ENCODE data around the gene PSMD3. TPM values are rescaled to one million over a fixed set of nuclear protein-coding genes. Genes with fewer than 3 reads are reported as not detected.

PSMD3 gene
- total and polyA plus RNA-seq, 9 of the 15 experiments (the other 6 are each of a cell fraction or from before 2014, with no cell fraction given), result 2.0 to 251 (median 135) TPM

DNA sequence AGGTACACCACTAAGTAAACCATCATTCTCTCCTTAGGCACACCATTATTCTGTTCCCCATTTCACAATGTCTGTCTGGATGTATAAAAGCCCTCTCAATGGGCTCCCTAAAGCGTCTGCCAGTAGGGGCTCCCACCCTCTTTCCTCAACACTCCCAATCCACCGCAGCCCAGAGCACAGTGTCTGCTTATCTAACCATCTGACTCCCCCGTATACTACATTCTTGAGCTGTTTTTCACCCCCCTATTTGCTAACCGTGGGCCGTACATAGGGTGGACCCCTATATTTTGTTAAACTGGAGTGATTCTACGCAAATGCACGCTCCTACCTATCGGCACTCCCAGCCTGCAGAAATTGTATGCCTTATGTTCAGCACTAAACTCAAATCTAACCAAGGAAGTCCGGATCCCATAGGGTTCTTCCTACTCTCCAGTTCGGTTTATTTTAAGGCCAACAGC, 685 bp upstream of the PSMD3 start (continued):
- TF ChIP-seq, protein P1, sequence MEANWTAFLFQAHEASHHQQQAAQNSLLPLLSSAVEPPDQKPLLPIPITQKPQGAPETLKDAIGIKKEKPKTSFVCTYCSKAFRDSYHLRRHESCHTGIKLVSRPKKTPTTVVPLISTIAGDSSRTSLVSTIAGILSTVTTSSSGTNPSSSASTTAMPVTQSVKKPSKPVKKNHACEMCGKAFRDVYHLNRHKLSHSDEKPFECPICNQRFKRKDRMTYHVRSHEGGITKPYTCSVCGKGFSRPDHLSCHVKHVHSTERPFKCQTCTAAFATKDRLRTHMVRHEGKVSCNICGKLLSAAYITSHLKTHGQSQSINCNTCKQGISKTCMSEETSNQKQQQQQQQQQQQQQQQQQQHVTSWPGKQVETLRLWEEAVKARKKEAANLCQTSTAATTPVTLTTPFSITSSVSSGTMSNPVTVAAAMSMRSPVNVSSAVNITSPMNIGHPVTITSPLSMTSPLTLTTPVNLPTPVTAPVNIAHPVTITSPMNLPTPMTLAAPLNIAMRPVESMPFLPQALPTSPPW (CRISPR knock-in tag; IDR thresholded peaks at IDR 0.05), result peak; percentile 65
- TF ChIP-seq SRSF7 (optimal IDR thresholded peaks at IDR 0.05; ENCODE audit: low read depth, low read length) (no peak), ZNF785 (CRISPR knock-in tag; IDR thresholded peaks at IDR 0.05) (no peak), ZNF699 (CRISPR knock-in tag; IDR thresholded peaks at IDR 0.05; ENCODE audit: insufficient replicate concordance) (no peak), ZNF57 (CRISPR knock-in tag; IDR thresholded peaks at IDR 0.05) (no peak), NONO (IDR thresholded peaks at IDR 0.05; ENCODE audit: low read depth in 2 of 2, low read length in 1 of 2) (no peak), SOX6 (IDR thresholded peaks at IDR 0.05) (peak; percentile 11; the same call in 1 of the 2 replicates), ZNF696 (CRISPR knock-in tag; conservative IDR thresholded peaks at IDR 0.05) (no peak), ZNF583 (CRISPR knock-in tag; IDR thresholded peaks at IDR 0.05) (no peak), ZNF830 (CRISPR knock-in tag; IDR thresholded peaks at IDR 0.05) (no peak), ZNF121 (CRISPR knock-in tag; conservative IDR thresholded peaks at IDR 0.05) (no peak), HDAC6 (IDR thresholded peaks at IDR 0.05; ENCODE audit: low read depth, low read length) (no peak), MAFK (IDR thresholded peaks at IDR 0.05; ENCODE audit: low read length) (no peak), ETV6 (IDR thresholded peaks at IDR 0.05; ENCODE audit: borderline replicate concordance in 1 of 2, low read depth in 2 of 2, low read length in 1 of 2) (no peak), ETV6 (CRISPR knock-in tag; IDR thresholded peaks at IDR 0.05; ENCODE audit: borderline replicate concordance) (no peak), SREBF2 (CRISPR knock-in tag; IDR thresholded peaks at IDR 0.05) (no peak), FOXA1 (IDR thresholded peaks at IDR 0.05; ENCODE audit: borderline replicate concordance) (no peak), HMG20A (CRISPR knock-in tag; conservative IDR thresholded peaks at IDR 0.05) (no peak), TRIM28 (IDR thresholded peaks at IDR 0.05) (no peak), HEY1 (CRISPR knock-in tag; IDR thresholded peaks at IDR 0.05; ENCODE audit: borderline replicate concordance) (no peak), POLR2AphosphoS2 (IDR thresholded peaks at IDR 0.05; ENCODE audit: low read length) (no peak), DMBX1 (CRISPR knock-in tag; IDR thresholded peaks at IDR 0.05; ENCODE audit: borderline replicate concordance) (no peak), STAG1 (CRISPR knock-in tag; IDR thresholded peaks at IDR 0.05; ENCODE audit: borderline replicate concordance) (no peak)
- TF ChIP-seq, protein P2, sequence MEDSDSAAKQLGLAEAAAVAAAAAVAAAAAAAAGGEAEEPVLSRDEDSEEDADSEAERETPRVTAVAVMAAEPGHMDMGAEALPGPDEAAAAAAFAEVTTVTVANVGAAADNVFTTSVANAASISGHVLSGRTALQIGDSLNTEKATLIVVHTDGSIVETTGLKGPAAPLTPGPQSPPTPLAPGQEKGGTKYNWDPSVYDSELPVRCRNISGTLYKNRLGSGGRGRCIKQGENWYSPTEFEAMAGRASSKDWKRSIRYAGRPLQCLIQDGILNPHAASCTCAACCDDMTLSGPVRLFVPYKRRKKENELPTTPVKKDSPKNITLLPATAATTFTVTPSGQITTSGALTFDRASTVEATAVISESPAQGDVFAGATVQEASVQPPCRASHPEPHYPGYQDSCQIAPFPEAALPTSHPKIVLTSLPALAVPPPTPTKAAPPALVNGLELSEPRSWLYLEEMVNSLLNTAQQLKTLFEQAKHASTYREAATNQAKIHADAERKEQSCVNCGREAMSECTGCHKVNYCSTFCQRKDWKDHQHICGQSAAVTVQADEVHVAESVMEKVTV (CRISPR knock-in tag; IDR thresholded peaks at IDR 0.05), result no peak
- TF ChIP-seq, protein P3, sequence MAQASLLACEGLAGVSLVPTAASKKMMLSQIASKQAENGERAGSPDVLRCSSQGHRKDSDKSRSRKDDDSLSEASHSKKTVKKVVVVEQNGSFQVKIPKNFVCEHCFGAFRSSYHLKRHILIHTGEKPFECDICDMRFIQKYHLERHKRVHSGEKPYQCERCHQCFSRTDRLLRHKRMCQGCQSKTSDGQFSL (CRISPR knock-in tag; IDR thresholded peaks at IDR 0.05), result no peak
- TF ChIP-seq, protein P3 (tag; IDR thresholded peaks at IDR 0.05), result no peak
- TF ChIP-seq, protein P4, sequence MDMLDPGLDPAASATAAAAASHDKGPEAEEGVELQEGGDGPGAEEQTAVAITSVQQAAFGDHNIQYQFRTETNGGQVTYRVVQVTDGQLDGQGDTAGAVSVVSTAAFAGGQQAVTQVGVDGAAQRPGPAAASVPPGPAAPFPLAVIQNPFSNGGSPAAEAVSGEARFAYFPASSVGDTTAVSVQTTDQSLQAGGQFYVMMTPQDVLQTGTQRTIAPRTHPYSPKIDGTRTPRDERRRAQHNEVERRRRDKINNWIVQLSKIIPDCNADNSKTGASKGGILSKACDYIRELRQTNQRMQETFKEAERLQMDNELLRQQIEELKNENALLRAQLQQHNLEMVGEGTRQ (CRISPR knock-in tag; IDR thresholded peaks at IDR 0.05), result no peak

Measured in K562 (cell line).